ENCODE measurements around the gene CACNA2D4.

DNA sequence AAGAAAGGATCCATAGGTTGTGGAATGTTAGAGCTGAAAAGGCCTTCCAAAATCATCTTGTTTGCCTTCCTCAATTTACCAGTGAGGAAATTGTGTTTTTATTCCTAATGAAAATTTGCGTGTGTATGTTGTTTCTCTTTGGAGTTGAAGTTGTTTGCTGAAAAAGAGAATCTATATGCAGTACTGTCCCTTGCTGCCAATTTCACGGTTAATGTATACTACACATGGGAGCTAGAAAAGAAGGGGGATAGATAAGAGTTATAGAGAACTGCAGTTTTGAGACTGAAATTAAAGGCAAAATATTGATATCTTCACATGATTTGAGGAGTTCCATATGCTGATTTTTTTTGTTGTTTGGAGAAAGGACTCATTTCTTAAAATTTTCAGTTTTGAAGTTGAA lies 160.1 kb downstream of the CACNA2D4 start:
- TF ChIP-seq, protein P1, sequence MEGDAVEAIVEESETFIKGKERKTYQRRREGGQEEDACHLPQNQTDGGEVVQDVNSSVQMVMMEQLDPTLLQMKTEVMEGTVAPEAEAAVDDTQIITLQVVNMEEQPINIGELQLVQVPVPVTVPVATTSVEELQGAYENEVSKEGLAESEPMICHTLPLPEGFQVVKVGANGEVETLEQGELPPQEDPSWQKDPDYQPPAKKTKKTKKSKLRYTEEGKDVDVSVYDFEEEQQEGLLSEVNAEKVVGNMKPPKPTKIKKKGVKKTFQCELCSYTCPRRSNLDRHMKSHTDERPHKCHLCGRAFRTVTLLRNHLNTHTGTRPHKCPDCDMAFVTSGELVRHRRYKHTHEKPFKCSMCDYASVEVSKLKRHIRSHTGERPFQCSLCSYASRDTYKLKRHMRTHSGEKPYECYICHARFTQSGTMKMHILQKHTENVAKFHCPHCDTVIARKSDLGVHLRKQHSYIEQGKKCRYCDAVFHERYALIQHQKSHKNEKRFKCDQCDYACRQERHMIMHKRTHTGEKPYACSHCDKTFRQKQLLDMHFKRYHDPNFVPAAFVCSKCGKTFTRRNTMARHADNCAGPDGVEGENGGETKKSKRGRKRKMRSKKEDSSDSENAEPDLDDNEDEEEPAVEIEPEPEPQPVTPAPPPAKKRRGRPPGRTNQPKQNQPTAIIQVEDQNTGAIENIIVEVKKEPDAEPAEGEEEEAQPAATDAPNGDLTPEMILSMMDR (IDR thresholded peaks at IDR 0.05; ENCODE audit: low read depth, low read length, missing input control), result no peak
- TF ChIP-seq SP1 (IDR thresholded peaks at IDR 0.05) (no peak), RXRA (IDR thresholded peaks at IDR 0.05) (no peak), EGR1 (IDR thresholded peaks at IDR 0.05; ENCODE audit: low read depth in 2 of 2) (no peak)
- TF ChIP-seq, protein P2, sequence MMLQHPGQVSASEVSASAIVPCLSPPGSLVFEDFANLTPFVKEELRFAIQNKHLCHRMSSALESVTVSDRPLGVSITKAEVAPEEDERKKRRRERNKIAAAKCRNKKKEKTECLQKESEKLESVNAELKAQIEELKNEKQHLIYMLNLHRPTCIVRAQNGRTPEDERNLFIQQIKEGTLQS (IDR thresholded peaks at IDR 0.05), result no peak
- TF ChIP-seq, protein P3, sequence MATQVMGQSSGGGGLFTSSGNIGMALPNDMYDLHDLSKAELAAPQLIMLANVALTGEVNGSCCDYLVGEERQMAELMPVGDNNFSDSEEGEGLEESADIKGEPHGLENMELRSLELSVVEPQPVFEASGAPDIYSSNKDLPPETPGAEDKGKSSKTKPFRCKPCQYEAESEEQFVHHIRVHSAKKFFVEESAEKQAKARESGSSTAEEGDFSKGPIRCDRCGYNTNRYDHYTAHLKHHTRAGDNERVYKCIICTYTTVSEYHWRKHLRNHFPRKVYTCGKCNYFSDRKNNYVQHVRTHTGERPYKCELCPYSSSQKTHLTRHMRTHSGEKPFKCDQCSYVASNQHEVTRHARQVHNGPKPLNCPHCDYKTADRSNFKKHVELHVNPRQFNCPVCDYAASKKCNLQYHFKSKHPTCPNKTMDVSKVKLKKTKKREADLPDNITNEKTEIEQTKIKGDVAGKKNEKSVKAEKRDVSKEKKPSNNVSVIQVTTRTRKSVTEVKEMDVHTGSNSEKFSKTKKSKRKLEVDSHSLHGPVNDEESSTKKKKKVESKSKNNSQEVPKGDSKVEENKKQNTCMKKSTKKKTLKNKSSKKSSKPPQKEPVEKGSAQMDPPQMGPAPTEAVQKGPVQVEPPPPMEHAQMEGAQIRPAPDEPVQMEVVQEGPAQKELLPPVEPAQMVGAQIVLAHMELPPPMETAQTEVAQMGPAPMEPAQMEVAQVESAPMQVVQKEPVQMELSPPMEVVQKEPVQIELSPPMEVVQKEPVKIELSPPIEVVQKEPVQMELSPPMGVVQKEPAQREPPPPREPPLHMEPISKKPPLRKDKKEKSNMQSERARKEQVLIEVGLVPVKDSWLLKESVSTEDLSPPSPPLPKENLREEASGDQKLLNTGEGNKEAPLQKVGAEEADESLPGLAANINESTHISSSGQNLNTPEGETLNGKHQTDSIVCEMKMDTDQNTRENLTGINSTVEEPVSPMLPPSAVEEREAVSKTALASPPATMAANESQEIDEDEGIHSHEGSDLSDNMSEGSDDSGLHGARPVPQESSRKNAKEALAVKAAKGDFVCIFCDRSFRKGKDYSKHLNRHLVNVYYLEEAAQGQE (IDR thresholded peaks at IDR 0.05), result no peak
